ENCODE measurements around the gene OR52E2. TPM values are rescaled to one million over a fixed set of nuclear protein-coding genes. Genes with fewer than 3 reads are reported as not detected.

OR52E2 gene
- total and polyA plus RNA-seq, 2 of the 4 experiments (the other 2 are of a cell fraction): not detected

- no peaks in the 10 kb centered on the region for H3K4me1 ChIP-seq (ENCODE audit: control insufficient read depth, insufficient read depth, low read length)
- H2BK5ac ChIP-seq (ENCODE audit: low read depth, low read length, poor library complexity, severe bottlenecking): no peak overlapping the region
- H3K9ac ChIP-seq (ENCODE audit: low read depth, low read length): no peak overlapping the region
- H3K9me3 ChIP-seq (ENCODE audit: control insufficient read depth, insufficient read depth, low read length): no peaks in the 10 kb centered on the region
- H3K18ac ChIP-seq (ENCODE audit: low read depth, low read length): no peak overlapping the region
- H2BK15ac ChIP-seq (ENCODE audit: low read depth, low read length): no peak overlapping the region
- dilution Hi-C loops (cut with HindIII; ENCODE audit: low sequenced_read_pairs, unreplicated experiment): no loop called here
- no peak overlapping the region for H3K23ac ChIP-seq (ENCODE audit: low read depth, low read length)
- no peak overlapping the region for H2BK120ac ChIP-seq (ENCODE audit: low read depth, low read length)
- no peak overlapping the region for H3K4me3 ChIP-seq (ENCODE audit: insufficient read depth, low read depth, low read length)
- no TSS peak for BruUV-seq (replicated peaks)
- ChIA-PET POLR2A (ENCODE audit: unreplicated experiment) (no interaction called here), CTCF (no interaction called here)
- H3K36me3 ChIP-seq (ENCODE audit: control insufficient read depth, insufficient read depth, low read length): no peaks in the 10 kb centered on the region
- H3K56ac ChIP-seq (ENCODE audit: extremely low read depth, insufficient read depth, low read length): no peak overlapping the region
- H4K5ac ChIP-seq (ENCODE audit: low read depth, low read length): no peak overlapping the region
- H2BK20ac ChIP-seq (ENCODE audit: low read depth, low read length): no peak overlapping the region
- no peak overlapping the region for H4K8ac ChIP-seq (ENCODE audit: low read depth in 2 of 2, low read length in 2 of 2)
- no peaks in the 10 kb centered on the region for H4K20me1 ChIP-seq (ENCODE audit: insufficient read depth, low read length)
- ATAC-seq (ENCODE audit: low read depth) (no peak), DNase-seq (no peak)
- H3K4ac ChIP-seq (ENCODE audit: low read depth, low read length): no peak overlapping the region
- H2AFZ ChIP-seq (replicated peaks; ENCODE audit: low read length, poor library complexity): no peak overlapping the region
- no CpG with 5 or more reads among the region's 1 CpG for WGBS, 2 experiments (ENCODE audit: extremely low coverage in 2 of 2, insufficient read length in 1 of 2)
- intact Hi-C loops (cut with micrococcal nuclease): no loop called here
- H2AK9ac ChIP-seq (replicated peaks; ENCODE audit: low read depth, low read length, poor library complexity): no peak overlapping the region
- no peak overlapping the region for H4K91ac ChIP-seq (ENCODE audit: insufficient read depth, low read depth, low read length)
- no peaks in the 10 kb centered on the region for H3K9me1 ChIP-seq (ENCODE audit: insufficient read depth, low read length)
- in situ Hi-C loops (cut with MboI; ENCODE audit: low sequenced_read_pairs): no loop called here
- no peaks in the 10 kb centered on the region for H3K27me3 ChIP-seq (ENCODE audit: control insufficient read depth, insufficient read depth, low read length)
- H3K27ac ChIP-seq (ENCODE audit: insufficient read depth, low read length): no peak overlapping the region
- no peak overlapping the region for H2AK5ac ChIP-seq (ENCODE audit: low read depth, low read length)
- H3K4me2 ChIP-seq (ENCODE audit: low read depth, low read length): no peak overlapping the region
- no peaks in the 10 kb centered on the region for H3K79me1 ChIP-seq (ENCODE audit: low read depth in 1 of 2, low read length in 2 of 2)
- no peak overlapping the region for H3K14ac ChIP-seq (replicated peaks; ENCODE audit: low read depth, low read length)
- no peak for TF ChIP-seq CEBPB (IDR thresholded peaks at IDR 0.05; ENCODE audit: low read depth, low read length)
- TF ChIP-seq BHLHE40 (IDR thresholded peaks at IDR 0.05; ENCODE audit: low read depth, low read length): no peak
- TF ChIP-seq NFE2L2 (IDR thresholded peaks at IDR 0.05; ENCODE audit: low read depth, low read length): no peak
- TF ChIP-seq MXI1 (IDR thresholded peaks at IDR 0.05; ENCODE audit: borderline replicate concordance, low read depth, low read length): no peak
- TF ChIP-seq SMC3 (IDR thresholded peaks at IDR 0.05; ENCODE audit: low read depth, low read length): no peak
- TF ChIP-seq MAZ (IDR thresholded peaks at IDR 0.05; ENCODE audit: borderline replicate concordance, low read depth, low read length): no peak
- TF ChIP-seq, protein P1, sequence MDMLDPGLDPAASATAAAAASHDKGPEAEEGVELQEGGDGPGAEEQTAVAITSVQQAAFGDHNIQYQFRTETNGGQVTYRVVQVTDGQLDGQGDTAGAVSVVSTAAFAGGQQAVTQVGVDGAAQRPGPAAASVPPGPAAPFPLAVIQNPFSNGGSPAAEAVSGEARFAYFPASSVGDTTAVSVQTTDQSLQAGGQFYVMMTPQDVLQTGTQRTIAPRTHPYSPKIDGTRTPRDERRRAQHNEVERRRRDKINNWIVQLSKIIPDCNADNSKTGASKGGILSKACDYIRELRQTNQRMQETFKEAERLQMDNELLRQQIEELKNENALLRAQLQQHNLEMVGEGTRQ (IDR thresholded peaks at IDR 0.05; ENCODE audit: low read depth, low read length): no peak
- TF ChIP-seq RCOR1 (IDR thresholded peaks at IDR 0.05; ENCODE audit: insufficient replicate concordance, low read length): no peak
- TF ChIP-seq MAFK (IDR thresholded peaks at IDR 0.05; ENCODE audit: low read depth, low read length): no peak
- TF ChIP-seq POLR2A (IDR thresholded peaks at IDR 0.05; ENCODE audit: low read depth, low read length): no peak
- TF ChIP-seq RAD21 (IDR thresholded peaks at IDR 0.05; ENCODE audit: low read length): no peak
- TF ChIP-seq CHD1 (IDR thresholded peaks at IDR 0.05; ENCODE audit: low read depth, low read length): no peak
- TF ChIP-seq, protein P2, sequence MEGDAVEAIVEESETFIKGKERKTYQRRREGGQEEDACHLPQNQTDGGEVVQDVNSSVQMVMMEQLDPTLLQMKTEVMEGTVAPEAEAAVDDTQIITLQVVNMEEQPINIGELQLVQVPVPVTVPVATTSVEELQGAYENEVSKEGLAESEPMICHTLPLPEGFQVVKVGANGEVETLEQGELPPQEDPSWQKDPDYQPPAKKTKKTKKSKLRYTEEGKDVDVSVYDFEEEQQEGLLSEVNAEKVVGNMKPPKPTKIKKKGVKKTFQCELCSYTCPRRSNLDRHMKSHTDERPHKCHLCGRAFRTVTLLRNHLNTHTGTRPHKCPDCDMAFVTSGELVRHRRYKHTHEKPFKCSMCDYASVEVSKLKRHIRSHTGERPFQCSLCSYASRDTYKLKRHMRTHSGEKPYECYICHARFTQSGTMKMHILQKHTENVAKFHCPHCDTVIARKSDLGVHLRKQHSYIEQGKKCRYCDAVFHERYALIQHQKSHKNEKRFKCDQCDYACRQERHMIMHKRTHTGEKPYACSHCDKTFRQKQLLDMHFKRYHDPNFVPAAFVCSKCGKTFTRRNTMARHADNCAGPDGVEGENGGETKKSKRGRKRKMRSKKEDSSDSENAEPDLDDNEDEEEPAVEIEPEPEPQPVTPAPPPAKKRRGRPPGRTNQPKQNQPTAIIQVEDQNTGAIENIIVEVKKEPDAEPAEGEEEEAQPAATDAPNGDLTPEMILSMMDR (conservative IDR thresholded peaks at IDR 0.05; ENCODE audit: low read depth, low read length): no peak
- no peak for TF ChIP-seq RFX5 (IDR thresholded peaks at IDR 0.05; ENCODE audit: low read depth, low read length)
- TF ChIP-seq, protein P3, sequence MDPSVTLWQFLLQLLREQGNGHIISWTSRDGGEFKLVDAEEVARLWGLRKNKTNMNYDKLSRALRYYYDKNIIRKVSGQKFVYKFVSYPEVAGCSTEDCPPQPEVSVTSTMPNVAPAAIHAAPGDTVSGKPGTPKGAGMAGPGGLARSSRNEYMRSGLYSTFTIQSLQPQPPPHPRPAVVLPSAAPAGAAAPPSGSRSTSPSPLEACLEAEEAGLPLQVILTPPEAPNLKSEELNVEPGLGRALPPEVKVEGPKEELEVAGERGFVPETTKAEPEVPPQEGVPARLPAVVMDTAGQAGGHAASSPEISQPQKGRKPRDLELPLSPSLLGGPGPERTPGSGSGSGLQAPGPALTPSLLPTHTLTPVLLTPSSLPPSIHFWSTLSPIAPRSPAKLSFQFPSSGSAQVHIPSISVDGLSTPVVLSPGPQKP (IDR thresholded peaks at IDR 0.05; ENCODE audit: borderline replicate concordance, low read depth, low read length): no peak
- no peak for TF ChIP-seq FOS (IDR thresholded peaks at IDR 0.05; ENCODE audit: low read depth, low read length)
Observed at GRCh38 chr11:5038341-5038740, 21.1 kb downstream of the OR52E2 start.
